Stimulated activated CD8-positive, alpha-beta memory T cell treated with anti-CD3 and anti-CD28 coated beads, Interleukin-15, amount 100 ng/mL, for 4 hours (primary cell): ENCODE data around the gene LBX2.
"Not testable (repeated sequence)": the region's sequence is repeated elsewhere in the genome, so short reads cannot be mapped to it uniquely, and the experiment has no call there.

Source experiments
- DNase-seq, 2 donors: peaks; one replicate each; pipeline ENCODE4 v3.0.0-alpha.2; 2020; ENCODE audit warnings: low read depth in 2 of 2

The LBX2 gene

GRCh38 chr2:74503506-74504475, 4.4 kb upstream of the LBX2 start:
- no peak for DNase-seq

GRCh38 chr2:74502720-74503505, 3.5 kb upstream of the LBX2 start:
- DNase-seq: no peak

GRCh38 chr2:74502147-74502719, 2.8 kb upstream of the LBX2 start:
- no peak for DNase-seq

- DNase-seq: no peak
These were observed 2.1 kb upstream of the LBX2 start for GRCh38 chr2:74501335-74502071.

GRCh38 chr2:74500578-74500946, 1.2 kb upstream of the LBX2 start:
- DNase-seq: no peak

- no peak for DNase-seq
These were observed 656 bp upstream of the LBX2 start for GRCh38 chr2:74499940-74500577.

GRCh38 chr2:74498500-74499266, 720 bp downstream of the LBX2 start:
- DNase-seq: no peak

- no peak for DNase-seq
These were observed 1.5 kb downstream of the LBX2 start for GRCh38 chr2:74497777-74498499.

- no peak for DNase-seq
These were observed 2.2 kb downstream of the LBX2 start for GRCh38 chr2:74496997-74497776.

- no peak for DNase-seq
These were observed 4.0 kb downstream of the LBX2 start for GRCh38 chr2:74495440-74495839.

- no peak for DNase-seq
These were observed 5.9 kb downstream of the LBX2 start for GRCh38 chr2:74493546-74493945.

GRCh38 chr2:74491648-74492544, 7.5 kb downstream of the LBX2 start:
- no peak for DNase-seq

GRCh38 chr2:74489906-74490305, 9.5 kb downstream of the LBX2 start:
- no peak for DNase-seq

GRCh38 chr2:74488643-74489481, 10.5 kb downstream of the LBX2 start:
- DNase-seq: no peak

- DNase-seq: no peak
These were observed 13.3 kb downstream of the LBX2 start for GRCh38 chr2:74486141-74486540.

GRCh38 chr2:74483675-74484164, 15.7 kb downstream of the LBX2 start:
- not testable (repeated sequence) for DNase-seq
